ENCODE measurements around the gene DGKZ. TPM values are rescaled to one million over a fixed set of nuclear protein-coding genes. Genes with fewer than 3 reads are reported as not detected.

Gene DGKZ
- total RNA-seq, 2 experiments from 2014 or later: 76.0 to 81.4 TPM

Other genes with a start within 250 kb of the DGKZ start
- gene PHF21A, start 226.0 kb upstream of the DGKZ start, total RNA-seq: 10 to 100 TPM; 28.2 to 30.6 TPM
- not detected for gene CREB3L1, start 69.8 kb upstream of the DGKZ start, total RNA-seq
- gene MDK, start 34.2 kb downstream of the DGKZ start, total RNA-seq: 1 to 10 TPM in 1 of 2 experiments, under 1 TPM in 1; 0.90 to 1.6 TPM
- not detected for gene CHRM4, start 44.3 kb downstream of the DGKZ start, total RNA-seq
- 10 to 100 TPM; 28.7 to 28.9 TPM for gene AMBRA1, start 246.6 kb downstream of the DGKZ start, total RNA-seq